ENCODE measurements around the gene DYRK2. TPM values are rescaled to one million over a fixed set of nuclear protein-coding genes. Genes with fewer than 3 reads are reported as not detected.
A peak's percentile ranks its signal among the peaks of the same experiment; 100 is the strongest.

Gene DYRK2
- total RNA-seq, 1 experiment from 2014 or later = 20.6 TPM

DNA sequence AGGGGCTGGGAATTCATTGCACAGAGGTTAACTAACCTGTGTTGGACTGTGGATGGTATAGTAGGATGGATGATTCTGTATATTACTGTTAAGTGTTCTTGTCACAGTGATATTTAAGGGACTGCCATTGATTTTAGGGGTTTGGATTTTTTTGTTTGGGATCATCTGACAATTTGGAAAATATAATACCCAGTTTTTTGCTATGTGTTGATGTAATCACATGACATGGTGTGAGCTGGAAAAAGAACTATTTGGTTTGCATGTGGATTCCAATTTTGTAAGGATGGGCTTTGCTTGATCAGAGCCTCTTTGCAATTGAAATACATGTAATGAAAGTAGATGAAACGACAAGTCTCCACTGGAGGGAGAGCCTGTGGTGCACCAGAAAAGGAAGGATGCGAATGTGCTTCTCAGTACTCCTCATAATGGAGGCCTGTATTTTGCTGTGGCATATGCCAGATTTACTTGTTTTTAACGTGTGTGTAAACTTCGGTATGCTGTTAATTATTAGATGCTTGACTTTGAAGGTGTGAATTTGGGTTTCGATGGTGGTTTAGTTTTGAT is 2.7 kb downstream of the DYRK2 start:
- Histone ChIP-seq H3F3A (ENCODE audit: low read length, unreplicated experiment) (no peaks in the 10 kb centered on the region), H3K9ac (ENCODE audit: low read length) (no peak overlapping the region), H3K9me2 (replicated peaks; ENCODE audit: low read length) (no peaks in the 10 kb centered on the region), H2AFZ (ENCODE audit: low read length) (no peak overlapping the region), H3K36me3 (ENCODE audit: low read depth, low read length) (no peaks in the 10 kb centered on the region), H3K4me2 (ENCODE audit: low read length) (peak overlapping the region; percentile 92), H3K79me2 (ENCODE audit: low read length) (peaks cover 71% of the 10 kb centered on the region), H4K20me1 (ENCODE audit: low read length) (peaks cover 28% of the 10 kb centered on the region), H3K4me3 (ENCODE audit: low read length) (peak overlapping the region; percentile 96), H3K4me1 (ENCODE audit: insufficient read depth, low read length) (peaks cover 22% of the 10 kb centered on the region), H3K9me3 (ENCODE audit: low read length) (no peaks in the 10 kb centered on the region), H3K27ac (ENCODE audit: low read length) (no peak overlapping the region), H3K27me3 (ENCODE audit: low read length) (no peaks in the 10 kb centered on the region)
- intact Hi-C loops (cut with micrococcal nuclease) = loop anchor here (1.0 to 5.0 kb wide), 7 partner anchors 56 to 292 kb away; no protein-coding TSS in a partner anchor
- TF ChIP-seq EZH2phosphoT487 (IDR thresholded peaks at IDR 0.05; ENCODE audit: borderline replicate concordance, low read length) = no peak
- TF ChIP-seq, protein P1, sequence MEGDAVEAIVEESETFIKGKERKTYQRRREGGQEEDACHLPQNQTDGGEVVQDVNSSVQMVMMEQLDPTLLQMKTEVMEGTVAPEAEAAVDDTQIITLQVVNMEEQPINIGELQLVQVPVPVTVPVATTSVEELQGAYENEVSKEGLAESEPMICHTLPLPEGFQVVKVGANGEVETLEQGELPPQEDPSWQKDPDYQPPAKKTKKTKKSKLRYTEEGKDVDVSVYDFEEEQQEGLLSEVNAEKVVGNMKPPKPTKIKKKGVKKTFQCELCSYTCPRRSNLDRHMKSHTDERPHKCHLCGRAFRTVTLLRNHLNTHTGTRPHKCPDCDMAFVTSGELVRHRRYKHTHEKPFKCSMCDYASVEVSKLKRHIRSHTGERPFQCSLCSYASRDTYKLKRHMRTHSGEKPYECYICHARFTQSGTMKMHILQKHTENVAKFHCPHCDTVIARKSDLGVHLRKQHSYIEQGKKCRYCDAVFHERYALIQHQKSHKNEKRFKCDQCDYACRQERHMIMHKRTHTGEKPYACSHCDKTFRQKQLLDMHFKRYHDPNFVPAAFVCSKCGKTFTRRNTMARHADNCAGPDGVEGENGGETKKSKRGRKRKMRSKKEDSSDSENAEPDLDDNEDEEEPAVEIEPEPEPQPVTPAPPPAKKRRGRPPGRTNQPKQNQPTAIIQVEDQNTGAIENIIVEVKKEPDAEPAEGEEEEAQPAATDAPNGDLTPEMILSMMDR (conservative IDR thresholded peaks at IDR 0.05; ENCODE audit: low read depth, low read length) = peak; percentile 50
- ATAC-seq (no peak), DNase-seq (peak; percentile 49)
- ChIA-PET POLR2A (ENCODE audit: unreplicated experiment) (no interaction called here), CTCF (no interaction called here)
- BruUV-seq (replicated peaks) = no TSS peak

DNA sequence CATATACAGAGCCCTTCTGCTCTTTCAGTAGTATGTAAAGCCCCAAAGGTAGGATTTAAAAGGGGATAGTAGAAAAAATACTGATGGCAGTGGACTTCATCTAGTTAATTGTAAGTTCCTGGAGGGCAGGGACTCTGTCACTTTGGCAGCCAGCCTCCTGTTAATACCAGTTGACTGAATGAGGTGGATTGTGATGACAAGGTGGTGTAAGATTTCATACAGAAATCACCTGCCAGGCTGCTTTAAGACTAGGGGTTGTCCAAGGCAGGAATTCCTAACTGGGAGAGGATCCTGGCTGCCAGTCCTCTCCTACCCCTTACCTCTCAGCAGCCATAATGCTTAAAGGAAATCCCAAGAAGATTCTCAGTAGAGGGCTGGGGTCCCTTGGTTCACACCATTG is 7.3 kb downstream of the DYRK2 start:
- H2AFZ ChIP-seq (ENCODE audit: low read length) = no peak overlapping the region
- peaks cover 11% of the 10 kb centered on the region; the same call in 1 of the 2 replicates for H3K36me3 ChIP-seq (ENCODE audit: low read depth, low read length)
- no peaks in the 10 kb centered on the region for H3K27me3 ChIP-seq (ENCODE audit: low read length)
- ATAC-seq = 0 out of 2 replicates have a peak, but pooled peaks have one; percentile 11
- BruUV-seq (replicated peaks) = no TSS peak
- H3K4me1 ChIP-seq (ENCODE audit: insufficient read depth, low read length) = peaks cover 12% of the 10 kb centered on the region
- H3K9me3 ChIP-seq (ENCODE audit: low read length) = no peaks in the 10 kb centered on the region
- H3K4me2 ChIP-seq (ENCODE audit: low read length) = no peak overlapping the region
- H3K4me3 ChIP-seq (ENCODE audit: low read length) = no peak overlapping the region
- H3K27ac ChIP-seq (ENCODE audit: low read length) = no peak overlapping the region
- DNase-seq = peak; percentile 32
- ChIA-PET POLR2A (ENCODE audit: unreplicated experiment) (no interaction called here), CTCF (no interaction called here)
- no peak for TF ChIP-seq EZH2phosphoT487 (IDR thresholded peaks at IDR 0.05; ENCODE audit: borderline replicate concordance, low read length)
- TF ChIP-seq EZH2 (IDR thresholded peaks at IDR 0.05; ENCODE audit: low read length, unreplicated experiment) = no peak
- TF ChIP-seq, protein P1 (conservative IDR thresholded peaks at IDR 0.05; ENCODE audit: low read depth, low read length) = no peak
- intact Hi-C loops (cut with micrococcal nuclease) = no loop called here
- H3K79me2 ChIP-seq (ENCODE audit: low read length) = peaks cover 98% of the 10 kb centered on the region
- no peaks in the 10 kb centered on the region for H3F3A ChIP-seq (ENCODE audit: low read length, unreplicated experiment)
- H3K9me2 ChIP-seq (replicated peaks; ENCODE audit: low read length) = no peaks in the 10 kb centered on the region
- H3K9ac ChIP-seq (ENCODE audit: low read length) = no peak overlapping the region
- H4K20me1 ChIP-seq (ENCODE audit: low read length) = peaks cover 28% of the 10 kb centered on the region

DNA sequence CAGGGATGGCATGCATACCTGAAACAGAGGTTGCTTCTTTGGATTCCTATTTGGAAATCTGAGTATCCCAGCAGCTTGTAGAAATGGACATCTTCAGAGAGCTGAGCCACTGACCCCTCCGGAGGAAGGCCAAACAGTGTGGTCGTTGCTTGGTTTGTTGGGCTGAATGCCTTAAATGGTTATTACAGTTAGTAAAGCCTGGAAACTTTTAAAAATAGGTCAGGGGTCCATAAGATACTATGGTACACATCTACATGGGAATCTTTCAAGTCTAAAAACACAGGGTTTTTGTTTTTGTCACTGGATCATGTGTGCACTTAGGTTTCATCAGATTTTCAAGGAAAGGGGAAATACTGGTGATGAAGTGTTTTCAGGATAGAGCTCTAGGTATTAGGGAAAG is 7.7 kb downstream of the DYRK2 start:
- DNase-seq (no peak), ATAC-seq (no peak)
- Histone ChIP-seq H3K79me2 (ENCODE audit: low read length) (peaks cover 98% of the 10 kb centered on the region), H4K20me1 (ENCODE audit: low read length) (peaks cover 24% of the 10 kb centered on the region), H3K36me3 (ENCODE audit: low read depth, low read length) (peaks cover 11% of the 10 kb centered on the region; the same call in 1 of the 2 replicates), H3K4me1 (ENCODE audit: insufficient read depth, low read length) (peaks cover 12% of the 10 kb centered on the region), H3K27ac (ENCODE audit: low read length) (no peak overlapping the region), H3K4me2 (ENCODE audit: low read length) (no peak overlapping the region), H2AFZ (ENCODE audit: low read length) (no peak overlapping the region), H3K4me3 (ENCODE audit: low read length) (no peak overlapping the region), H3K9me2 (replicated peaks; ENCODE audit: low read length) (no peaks in the 10 kb centered on the region), H3F3A (ENCODE audit: low read length, unreplicated experiment) (no peaks in the 10 kb centered on the region), H3K9me3 (ENCODE audit: low read length) (no peaks in the 10 kb centered on the region), H3K27me3 (ENCODE audit: low read length) (no peaks in the 10 kb centered on the region), H3K9ac (ENCODE audit: low read length) (no peak overlapping the region)
- ChIA-PET POLR2A (ENCODE audit: unreplicated experiment) (no interaction called here), CTCF (no interaction called here)
- no TSS peak for BruUV-seq (replicated peaks)
- no peak for TF ChIP-seq EZH2phosphoT487 (IDR thresholded peaks at IDR 0.05; ENCODE audit: borderline replicate concordance, low read length)
- TF ChIP-seq, protein P1 (conservative IDR thresholded peaks at IDR 0.05; ENCODE audit: low read depth, low read length) = no peak
- no peak for TF ChIP-seq EZH2 (IDR thresholded peaks at IDR 0.05; ENCODE audit: low read length, unreplicated experiment)
- intact Hi-C loops (cut with micrococcal nuclease) = no loop called here
